Measurements from ENCODE around the gene VAX1.

The VAX1 gene

DNA sequence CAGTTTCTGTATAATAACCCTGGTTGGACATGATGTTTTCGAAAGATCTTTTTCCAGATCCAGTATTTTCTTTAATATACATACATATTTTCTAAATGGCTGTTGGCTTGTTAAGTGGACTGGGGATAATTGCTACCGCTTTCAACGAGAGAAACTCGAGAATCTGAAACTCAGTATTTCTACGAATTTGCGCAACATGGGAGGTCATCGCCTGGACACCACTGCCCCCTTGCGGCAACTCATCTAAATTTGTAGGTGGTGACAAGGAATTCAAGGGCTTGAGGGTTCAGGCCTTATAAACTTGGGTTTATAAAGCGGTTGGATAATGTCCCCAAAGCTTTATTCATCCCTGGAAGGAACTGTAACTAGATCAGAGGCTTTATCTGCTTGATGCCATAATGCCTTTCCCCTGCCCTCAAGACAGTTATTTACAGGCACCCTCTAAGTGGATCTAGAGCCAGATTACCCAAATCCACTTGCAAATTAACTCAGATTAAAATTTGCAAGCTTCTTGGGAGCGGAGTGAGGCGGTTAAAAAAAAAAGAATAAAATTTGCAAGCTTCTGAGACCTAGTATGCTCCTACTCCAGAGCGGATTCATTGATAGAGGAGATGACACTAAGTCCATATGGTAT lies 37.9 kb upstream of the VAX1 start:
- CTCF ChIA-PET = interaction anchor here (0.7 to 10.4 kb wide), 31 partner anchors 8 to 504 kb away, joined by 3 to 183 read pairs (median 7); partner anchors contain the start of gene KCNK18

DNA sequence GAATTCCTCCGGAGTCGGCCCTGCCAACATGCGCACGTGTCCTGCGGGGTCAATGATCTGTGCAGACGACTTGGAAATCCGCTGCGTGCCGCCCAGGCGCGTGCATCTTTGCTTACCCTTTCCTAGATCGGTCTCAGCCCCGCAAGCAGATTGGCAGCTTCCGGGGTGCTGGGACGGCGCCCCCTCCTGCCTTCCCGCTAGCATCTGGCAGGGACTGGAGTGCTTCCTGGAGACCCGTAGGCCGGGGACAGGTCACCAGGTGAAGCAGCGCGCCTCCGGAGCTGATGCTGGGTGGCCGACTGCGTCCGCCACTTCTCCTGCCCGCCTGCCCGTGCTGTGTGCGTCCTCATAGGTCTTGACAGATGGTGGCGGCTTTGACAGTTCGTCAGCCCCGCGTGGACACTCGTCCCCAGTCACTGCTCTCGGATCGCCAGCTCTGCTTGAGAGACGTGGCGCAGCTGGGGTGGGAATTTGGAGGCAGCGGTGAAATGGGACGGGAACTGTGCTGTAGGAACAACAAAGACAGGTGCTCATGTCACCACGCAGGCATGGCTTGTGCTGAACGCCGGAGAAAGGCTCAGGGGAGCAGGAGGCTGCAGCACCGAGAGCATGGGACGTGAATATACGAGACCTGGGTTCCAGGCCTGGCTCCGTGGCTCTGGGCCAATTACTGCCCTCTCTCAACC lies 37.3 kb upstream of the VAX1 start:
- DNase-seq (ENCODE audit: extremely low spot score) = peak; percentile 41
- TF ChIP-seq, protein P1, sequence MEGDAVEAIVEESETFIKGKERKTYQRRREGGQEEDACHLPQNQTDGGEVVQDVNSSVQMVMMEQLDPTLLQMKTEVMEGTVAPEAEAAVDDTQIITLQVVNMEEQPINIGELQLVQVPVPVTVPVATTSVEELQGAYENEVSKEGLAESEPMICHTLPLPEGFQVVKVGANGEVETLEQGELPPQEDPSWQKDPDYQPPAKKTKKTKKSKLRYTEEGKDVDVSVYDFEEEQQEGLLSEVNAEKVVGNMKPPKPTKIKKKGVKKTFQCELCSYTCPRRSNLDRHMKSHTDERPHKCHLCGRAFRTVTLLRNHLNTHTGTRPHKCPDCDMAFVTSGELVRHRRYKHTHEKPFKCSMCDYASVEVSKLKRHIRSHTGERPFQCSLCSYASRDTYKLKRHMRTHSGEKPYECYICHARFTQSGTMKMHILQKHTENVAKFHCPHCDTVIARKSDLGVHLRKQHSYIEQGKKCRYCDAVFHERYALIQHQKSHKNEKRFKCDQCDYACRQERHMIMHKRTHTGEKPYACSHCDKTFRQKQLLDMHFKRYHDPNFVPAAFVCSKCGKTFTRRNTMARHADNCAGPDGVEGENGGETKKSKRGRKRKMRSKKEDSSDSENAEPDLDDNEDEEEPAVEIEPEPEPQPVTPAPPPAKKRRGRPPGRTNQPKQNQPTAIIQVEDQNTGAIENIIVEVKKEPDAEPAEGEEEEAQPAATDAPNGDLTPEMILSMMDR (IDR thresholded peaks at IDR 0.05; ENCODE audit: control extremely low read depth, extremely low read depth, low read depth, missing control alignments) = peak; percentile 19
- CTCF ChIA-PET = interaction anchor here (0.7 to 10.4 kb wide), 59 partner anchors 9 to 700 kb away, joined by 3 to 183 read pairs (median 4); partner anchors contain the start of genes ENO4 and KCNK18
- POLR2A ChIA-PET = no interaction called here

More for the DNA sequence above, 37.9 kb upstream of the VAX1 start:
- TF ChIP-seq, protein P1 (IDR thresholded peaks at IDR 0.05; ENCODE audit: control extremely low read depth, extremely low read depth, low read depth, missing control alignments) = peak; percentile 78
- POLR2A ChIA-PET = no interaction called here
- DNase-seq (ENCODE audit: extremely low spot score) = peak; percentile 74

DNA sequence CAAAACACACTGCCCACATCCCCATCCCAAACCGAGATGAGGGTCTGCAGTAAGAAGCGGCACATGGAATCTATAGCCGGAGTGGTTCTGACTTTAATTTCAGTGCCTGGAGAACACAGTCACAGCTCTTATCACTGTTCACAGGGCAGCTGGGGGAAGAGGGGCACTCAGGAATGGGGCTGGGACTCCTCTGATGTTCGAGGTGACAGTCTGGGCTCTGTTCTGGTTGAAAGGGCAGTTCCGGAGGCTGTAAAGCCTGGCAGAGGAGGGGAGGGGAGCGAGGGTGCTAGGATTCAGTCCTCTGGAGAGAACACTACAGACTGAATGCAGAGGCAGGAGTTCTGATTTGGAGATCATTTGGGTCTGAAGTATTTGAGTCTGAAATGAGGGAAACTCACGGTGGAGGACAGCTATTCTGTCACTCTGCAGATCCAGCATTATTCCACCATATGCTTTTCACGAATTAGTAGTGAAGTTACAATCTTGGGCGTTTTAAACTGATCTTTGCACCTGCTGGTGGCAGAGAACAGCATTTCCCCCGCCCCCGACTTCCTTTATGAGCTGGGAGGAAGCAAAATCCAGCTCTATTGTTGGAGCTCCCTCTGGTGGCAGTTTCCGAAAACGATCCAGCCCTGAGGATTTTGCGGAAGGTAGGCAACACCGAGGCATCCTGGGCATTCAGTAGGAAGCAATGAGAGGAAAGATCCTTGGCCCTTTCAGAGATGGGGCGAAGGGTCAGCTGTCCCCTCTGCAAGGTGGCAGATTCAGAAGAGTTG lies 36.6 kb upstream of the VAX1 start:
- DNase-seq (ENCODE audit: extremely low spot score) = peak; percentile 84
- ChIA-PET POLR2A (no interaction called here), CTCF (interaction anchor here (0.7 to 10.4 kb wide), 60 partner anchors 9 to 699 kb away, joined by 3 to 183 read pairs (median 4); partner anchors contain the start of genes ENO4 and KCNK18)
- TF ChIP-seq, protein P1 (IDR thresholded peaks at IDR 0.05; ENCODE audit: control extremely low read depth, extremely low read depth, low read depth, missing control alignments) = peak; percentile 72

DNA sequence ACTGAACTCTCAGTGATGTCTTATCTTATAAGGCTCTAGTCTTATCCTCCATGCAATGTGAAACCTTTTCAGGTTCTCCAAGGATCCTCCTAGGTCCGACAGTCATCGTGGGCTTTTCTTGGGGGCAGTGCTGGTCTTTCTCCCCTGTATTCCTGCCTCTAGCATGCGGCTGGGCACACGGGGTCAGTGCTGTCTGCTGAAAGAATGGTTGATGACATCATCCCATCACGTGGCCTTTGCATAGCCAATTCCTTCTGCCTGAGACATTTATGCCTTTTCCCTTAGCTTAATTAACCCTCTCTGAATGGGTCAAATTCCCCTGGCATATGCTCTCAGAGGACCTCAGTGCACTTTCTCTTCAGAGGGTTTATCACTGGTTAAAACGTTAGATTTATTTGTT lies 32.2 kb upstream of the VAX1 start:
- TF ChIP-seq, protein P1 (IDR thresholded peaks at IDR 0.05; ENCODE audit: control extremely low read depth, extremely low read depth, low read depth, missing control alignments) = no peak
- no peak for DNase-seq (ENCODE audit: extremely low spot score)
- ChIA-PET POLR2A (no interaction called here), CTCF (interaction anchor here (1.0 to 9.9 kb wide), 3 partner anchors 8 to 382 kb away, joined by 3 to 130 read pairs (median 75); no protein-coding TSS in a partner anchor)

DNA sequence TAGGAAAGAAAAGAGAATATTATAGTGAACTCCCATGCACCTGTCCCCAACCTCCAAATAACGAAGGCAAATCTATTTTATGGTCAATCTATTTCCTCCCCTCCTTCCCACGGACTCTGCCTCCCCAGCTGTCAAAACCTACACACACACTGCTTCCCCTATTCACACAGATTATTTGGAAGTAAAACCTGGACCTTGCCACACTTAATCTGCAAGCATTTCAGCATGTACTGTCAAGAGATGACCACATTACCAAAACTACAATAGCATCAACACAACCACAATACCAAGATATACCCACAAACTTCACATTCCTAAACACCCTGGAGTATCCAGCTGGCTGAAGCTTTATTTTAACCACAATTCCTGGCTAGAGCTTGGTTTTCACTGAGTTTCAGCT lies 31.4 kb upstream of the VAX1 start:
- ChIA-PET CTCF (interaction anchor here (1.0 to 9.9 kb wide), 4 partner anchors 9 to 381 kb away, joined by 3 to 130 read pairs (median 40); no protein-coding TSS in a partner anchor), POLR2A (no interaction called here)
- TF ChIP-seq, protein P1 (IDR thresholded peaks at IDR 0.05; ENCODE audit: control extremely low read depth, extremely low read depth, low read depth, missing control alignments) = no peak

DNA sequence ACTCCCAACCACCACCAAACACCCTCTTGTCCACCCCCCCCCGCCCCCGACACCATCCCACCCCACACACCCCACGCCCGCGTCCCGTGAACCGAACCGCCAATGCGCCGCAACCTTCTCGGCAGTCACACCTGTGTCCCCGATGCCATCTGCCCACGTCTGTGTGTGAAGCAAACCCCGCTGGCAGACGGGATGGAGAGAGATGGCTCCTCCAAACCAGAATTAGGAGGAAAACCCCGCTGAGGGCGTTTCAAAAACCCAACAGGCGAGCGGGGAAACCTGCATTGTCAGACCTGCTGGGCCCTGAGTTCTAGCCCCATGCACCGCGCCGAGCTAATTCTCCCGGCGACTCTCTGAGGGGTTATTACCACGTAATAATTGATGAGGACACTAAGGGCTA lies 30.7 kb upstream of the VAX1 start:
- ChIA-PET CTCF (interaction anchor here (0.8 to 9.9 kb wide), 13 partner anchors 9 to 408 kb away, joined by 3 to 130 read pairs (median 5); partner anchors contain the start of gene ENO4), POLR2A (no interaction called here)
- DNase-seq (ENCODE audit: extremely low spot score) = no peak
- TF ChIP-seq, protein P1 (IDR thresholded peaks at IDR 0.05; ENCODE audit: control extremely low read depth, extremely low read depth, low read depth, missing control alignments) = no peak

More for the DNA sequence above, 31.4 kb upstream of the VAX1 start:
- DNase-seq (ENCODE audit: extremely low spot score) = no peak
